Measurements from ENCODE around the gene C17orf75. TPM values are rescaled to one million over a fixed set of nuclear protein-coding genes. Genes with fewer than 3 reads are reported as not detected.

C17orf75 gene
- total RNA-seq, 1 donor from 2014 or later, result 15.9 TPM

- DNase-seq (ENCODE audit: missing footprints), result no peak
- no peak for ATAC-seq
- intact Hi-C loops (cut with DNase I), result no loop called here
Observed at GRCh38 chr17:32285746-32286517, 56.0 kb downstream of the C17orf75 start.

GRCh38 chr17:32285306-32285705 lies 56.7 kb downstream of the C17orf75 start:
- ATAC-seq (no peak), DNase-seq (ENCODE audit: missing footprints) (no peak)
- intact Hi-C loops (cut with DNase I), result no loop called here

GRCh38 chr17:32283745-32284201 lies 58.2 kb downstream of the C17orf75 start:
- intact Hi-C loops (cut with DNase I), result no loop called here
- ATAC-seq (no peak), DNase-seq (ENCODE audit: missing footprints) (no peak)

- DNase-seq (ENCODE audit: missing footprints), result no peak
- no peak for ATAC-seq
- intact Hi-C loops (cut with DNase I), result no loop called here
Observed at GRCh38 chr17:32281011-32281451, 60.9 kb downstream of the C17orf75 start.

- DNase-seq (ENCODE audit: missing footprints), result no peak
- intact Hi-C loops (cut with DNase I), result no loop called here
- ATAC-seq, result no peak
Observed at GRCh38 chr17:32279891-32280716, 61.9 kb downstream of the C17orf75 start.

- no peak for DNase-seq (ENCODE audit: missing footprints)
- ATAC-seq, result no peak
- intact Hi-C loops (cut with DNase I), result no loop called here
Observed at GRCh38 chr17:32278815-32279214, 63.2 kb downstream of the C17orf75 start.

Small RNA genes within 50 kb of the gene (microRNA-seq; reads per million reads assigned to microRNA genes)
- gene MIR632, result not detected

Other genes with a start within 250 kb of the C17orf75 start
- gene RHOT1, start 199.7 kb downstream of the C17orf75 start, total RNA-seq, result 64.1 TPM
- 3.4 TPM for gene RHBDL3, start 76.3 kb downstream of the C17orf75 start, total RNA-seq
- 58.4 TPM for gene ZNF207, start 8.0 kb upstream of the C17orf75 start, total RNA-seq
- gene PSMD11, start 102.3 kb upstream of the C17orf75 start, total RNA-seq, result 57.0 TPM
- gene CDK5R1, start 144.8 kb upstream of the C17orf75 start, total RNA-seq, result 1.3 TPM

All from Right ventricle myocardium inferior (tissue), 1 donor.